DMS53 treated with DMSO at 0.1 percent for 48 hours (cell line): ENCODE measurements around the gene SH3PXD2A.

ENCODE experiments used
- DNase-seq: peaks from one replicate; lab custom pipeline; 2025; ENCODE audit not compliant: unreplicated experiment; lab: John Stamatoyannopoulos, UW

The SH3PXD2A gene

GRCh38 chr10:103711351-103711994 is 143.9 kb downstream of the SH3PXD2A start:
- DNase-seq = no peak

- DNase-seq = no peak
Observed at GRCh38 chr10:103710490-103710889, 144.9 kb downstream of the SH3PXD2A start.

- DNase-seq = no peak
Observed at GRCh38 chr10:103709341-103709920, 145.9 kb downstream of the SH3PXD2A start.

- no peak for DNase-seq
Observed at GRCh38 chr10:103708627-103709288, 146.6 kb downstream of the SH3PXD2A start.

GRCh38 chr10:103707956-103708626 is 147.3 kb downstream of the SH3PXD2A start:
- DNase-seq = no peak

- DNase-seq = no peak
Observed at GRCh38 chr10:103706762-103707161, 148.6 kb downstream of the SH3PXD2A start.

- DNase-seq = no peak
Observed at GRCh38 chr10:103706047-103706446, 149.3 kb downstream of the SH3PXD2A start.

- no peak for DNase-seq
Observed at GRCh38 chr10:103703941-103704919, 151.1 kb downstream of the SH3PXD2A start.

GRCh38 chr10:103701380-103702222 is 153.8 kb downstream of the SH3PXD2A start:
- no peak for DNase-seq

- DNase-seq = no peak
Observed at GRCh38 chr10:103700436-103700715, 155.0 kb downstream of the SH3PXD2A start.

- DNase-seq = no peak
Observed at GRCh38 chr10:103699611-103700435, 155.6 kb downstream of the SH3PXD2A start.

GRCh38 chr10:103698266-103698665 is 157.1 kb downstream of the SH3PXD2A start:
- DNase-seq = no peak

GRCh38 chr10:103697787-103698186 is 157.6 kb downstream of the SH3PXD2A start:
- DNase-seq = no peak

GRCh38 chr10:103696411-103697145 is 158.8 kb downstream of the SH3PXD2A start:
- no peak for DNase-seq

- no peak for DNase-seq
Observed at GRCh38 chr10:103696094-103696410, 159.3 kb downstream of the SH3PXD2A start.

GRCh38 chr10:103695584-103696005 is 159.8 kb downstream of the SH3PXD2A start:
- no peak for DNase-seq

GRCh38 chr10:103693812-103694205 is 161.6 kb downstream of the SH3PXD2A start:
- DNase-seq = no peak

GRCh38 chr10:103692952-103693811 is 162.2 kb downstream of the SH3PXD2A start:
- no peak for DNase-seq
